GM23338 (cell line): ENCODE results near the gene MED16. TPM values are rescaled to one million over a fixed set of nuclear protein-coding genes. Genes with fewer than 3 reads are reported as not detected.
A peak's percentile ranks its signal among the peaks of the same experiment; 100 is the strongest.

ENCODE experiments used
- ATAC-seq: fragments of 200-7000 bp; cut with Tn5 transposase; 3 replicates; pipeline ENCODE4 v1.9.1; 2020
- DNase-seq: peaks from one replicate; pipeline ENCODE4 v3.0.0-alpha.2; 2015; ENCODE audit warnings: low spot score
- H2AFZ ChIP-seq: fragments of 200-600 bp; sonication (generic); 2 replicates; pipeline ENCODE4 v1.8.0; 2016; ENCODE audit warnings: antibody characterized with exemption, mild to moderate bottlenecking, moderate library complexity
- H3F3A ChIP-seq: fragments of 200-600 bp; sonication (generic); replicated peaks from 2 replicates; pipeline ENCODE4 v1.8.0; 2017; ENCODE audit warnings: antibody characterized with exemption, mixed run types, low read depth
- H3K27ac ChIP-seq: fragments of 200-600 bp; sonication (generic); 2 replicates; pipeline ENCODE4 v1.6.1; 2016; ENCODE audit warnings: low read depth
- H3K27me3 ChIP-seq: fragments of 200-600 bp; sonication (generic); 2 replicates; pipeline ENCODE4 v1.8.0; 2016; ENCODE audit warnings: mild to moderate bottlenecking, mixed run types, moderate library complexity; ENCODE audit not compliant: insufficient read depth
- H3K36me3 ChIP-seq: fragments of 200-600 bp; sonication (generic); 2 replicates; pipeline ENCODE4 v1.8.0; 2016; ENCODE audit warnings: mild to moderate bottlenecking; ENCODE audit not compliant: insufficient read depth
- H3K4me1 ChIP-seq: fragments of 200-600 bp; sonication (generic); 2 replicates; pipeline ENCODE4 v1.8.0; 2016; ENCODE audit warnings: mild to moderate bottlenecking, moderate library complexity; ENCODE audit not compliant: insufficient read depth
- H3K4me2 ChIP-seq: fragments of 200-600 bp; sonication (generic); 2 replicates; pipeline ENCODE4 v1.7.1; 2017; ENCODE audit warnings: mixed run types
- H3K4me3 ChIP-seq: fragments of 200-600 bp; sonication (generic); 2 replicates; pipeline ENCODE4 v1.6.1; 2016; ENCODE audit warnings: mixed run types
- H3K79me2 ChIP-seq: fragments of 200-600 bp; sonication (generic); replicated peaks from 2 replicates; pipeline ENCODE4 v1.8.0; 2017; ENCODE audit warnings: mild to moderate bottlenecking; ENCODE audit not compliant: insufficient read depth
- H3K9me2 ChIP-seq: fragments of 200-600 bp; sonication (generic); 2 replicates; pipeline ENCODE4 v1.8.0; 2017; ENCODE audit not compliant: insufficient read depth
- H4K20me1 ChIP-seq: fragments of 200-600 bp; sonication (generic); replicated peaks from 2 replicates; pipeline ENCODE4 v1.8.0; 2017; ENCODE audit warnings: mild to moderate bottlenecking; ENCODE audit not compliant: insufficient read depth
- H3K27ac Mint-ChIP-seq: 2 replicates; pipeline ENCODE4 v1.8.0; 2020; ENCODE audit warnings: inconsistent platforms, mild to moderate bottlenecking, moderate library complexity, mixed read lengths
- H3K27me3 Mint-ChIP-seq: 3 replicates; pipeline ENCODE4 v1.8.0; 2022; ENCODE audit warnings: low read depth, mild to moderate bottlenecking, moderate library complexity, mixed read lengths, inconsistent platforms; ENCODE audit not compliant: insufficient read depth, poor library complexity
- H3K36me3 Mint-ChIP-seq: 3 replicates; pipeline ENCODE4 v1.8.0; 2021; ENCODE audit warnings: low read depth, mild to moderate bottlenecking, inconsistent platforms, moderate library complexity, mixed read lengths
- H3K4me1 Mint-ChIP-seq: 3 replicates; pipeline ENCODE4 v1.8.0; 2020; ENCODE audit warnings: mild to moderate bottlenecking, inconsistent platforms, mixed read lengths
- H3K4me3 Mint-ChIP-seq: 3 replicates; pipeline ENCODE4 v1.8.0; 2021; ENCODE audit warnings: moderate library complexity, mild to moderate bottlenecking, inconsistent platforms, mixed read lengths
- H3K9me3 Mint-ChIP-seq: 3 replicates; pipeline ENCODE4 v1.8.0; 2020; ENCODE audit warnings: moderate library complexity, mild to moderate bottlenecking, inconsistent platforms, mixed read lengths
- CREB1 ChIP-seq: fragments of 250-450 bp; sonication (Bioruptor Pico); IDR thresholded peaks from 2 replicates; pipeline ENCODE4 v1.5.0; 2020; ENCODE audit warnings: low read depth, mild to moderate bottlenecking, moderate library complexity
- EZH2 ChIP-seq: fragments of 200-600 bp; sonication (generic); IDR thresholded peaks from one replicate; pipeline ENCODE4 v1.8.0; 2017; ENCODE audit warnings: antibody characterized with exemption, mild to moderate bottlenecking, low read depth; ENCODE audit not compliant: unreplicated experiment
- EZH2phosphoT487 ChIP-seq: fragments of 200-600 bp; sonication (generic); IDR thresholded peaks from one replicate; pipeline ENCODE4 v1.8.1; 2018; ENCODE audit warnings: antibody characterized with exemption; ENCODE audit not compliant: unreplicated experiment
- JUNB ChIP-seq: IDR thresholded peaks from one replicate; pipeline ENCODE4 v1.6.1; 2016; ENCODE audit warnings: antibody characterized with exemption; ENCODE audit not compliant: unreplicated experiment
- NANOG ChIP-seq: IDR thresholded peaks from 2 replicates; pipeline ENCODE4 v1.6.1; 2016; ENCODE audit warnings: antibody characterized with exemption, borderline replicate concordance
- POLR2AphosphoS5 ChIP-seq: IDR thresholded peaks from 2 replicates; pipeline ENCODE4 v1.6.1; 2016; ENCODE audit warnings: antibody characterized with exemption, low read depth
- STAT1 ChIP-seq: IDR thresholded peaks from one replicate; pipeline ENCODE4 v1.6.1; 2016; ENCODE audit warnings: antibody characterized with exemption; ENCODE audit not compliant: unreplicated experiment
- ZNF114 ChIP-seq: fragments of 250-450 bp; sonication (Bioruptor Pico); IDR thresholded peaks from 2 replicates; pipeline ENCODE4 v1.5.0; 2020; ENCODE audit warnings: mild to moderate bottlenecking, moderate library complexity
- ZNF331 ChIP-seq: fragments of 250-450 bp; sonication (Bioruptor Pico); IDR thresholded peaks from 2 replicates; pipeline ENCODE4 v1.5.0; 2020; ENCODE audit warnings: low read depth, mild to moderate bottlenecking, moderate library complexity
- polyA plus RNA-seq: library from polyadenylated mRNA; unstranded; fragments of >200 nt; fragmentation: Nextera tagmentation; extraction: Ambion mirVana; gene quantifications from 2 replicates; pipeline ENCODE4 v1.2.1, GENCODE V29; 2016
- total RNA-seq: library from RNA; depleted of rRNA; stranded (reverse); fragments of >200 nt; shearing (Covaris generic); gene quantifications from 2 replicates; pipeline ENCODE4 v1.2.3, GENCODE V29; 2014
- TF ChIP-seq, protein P1 (sequence below), 2 experiments: fragments of 200-600 bp in 1 of 2; sonication (generic) in 1 of 2; conservative IDR thresholded peaks; 2 replicates each; pipeline versions ENCODE4 v1.5.1 to v1.6.1; 2016 to 2017; ENCODE audit warnings: antibody characterized with exemption in 2 of 2, low read depth in 2 of 2, mild to moderate bottlenecking in 2 of 2, moderate library complexity in 1 of 2
- TF ChIP-seq, protein P2 (sequence below): IDR thresholded peaks from 2 replicates; pipeline ENCODE4 v1.6.1; 2016; ENCODE audit warnings: antibody characterized with exemption
- TF ChIP-seq, protein P3 (sequence below): IDR thresholded peaks from one replicate; pipeline ENCODE4 v1.6.1; 2018; ENCODE audit warnings: antibody characterized with exemption; ENCODE audit not compliant: unreplicated experiment

MED16 gene
- total and polyA plus RNA-seq, 2 experiments from 2014 or later = 52.7 to 73.6 TPM

DNA sequence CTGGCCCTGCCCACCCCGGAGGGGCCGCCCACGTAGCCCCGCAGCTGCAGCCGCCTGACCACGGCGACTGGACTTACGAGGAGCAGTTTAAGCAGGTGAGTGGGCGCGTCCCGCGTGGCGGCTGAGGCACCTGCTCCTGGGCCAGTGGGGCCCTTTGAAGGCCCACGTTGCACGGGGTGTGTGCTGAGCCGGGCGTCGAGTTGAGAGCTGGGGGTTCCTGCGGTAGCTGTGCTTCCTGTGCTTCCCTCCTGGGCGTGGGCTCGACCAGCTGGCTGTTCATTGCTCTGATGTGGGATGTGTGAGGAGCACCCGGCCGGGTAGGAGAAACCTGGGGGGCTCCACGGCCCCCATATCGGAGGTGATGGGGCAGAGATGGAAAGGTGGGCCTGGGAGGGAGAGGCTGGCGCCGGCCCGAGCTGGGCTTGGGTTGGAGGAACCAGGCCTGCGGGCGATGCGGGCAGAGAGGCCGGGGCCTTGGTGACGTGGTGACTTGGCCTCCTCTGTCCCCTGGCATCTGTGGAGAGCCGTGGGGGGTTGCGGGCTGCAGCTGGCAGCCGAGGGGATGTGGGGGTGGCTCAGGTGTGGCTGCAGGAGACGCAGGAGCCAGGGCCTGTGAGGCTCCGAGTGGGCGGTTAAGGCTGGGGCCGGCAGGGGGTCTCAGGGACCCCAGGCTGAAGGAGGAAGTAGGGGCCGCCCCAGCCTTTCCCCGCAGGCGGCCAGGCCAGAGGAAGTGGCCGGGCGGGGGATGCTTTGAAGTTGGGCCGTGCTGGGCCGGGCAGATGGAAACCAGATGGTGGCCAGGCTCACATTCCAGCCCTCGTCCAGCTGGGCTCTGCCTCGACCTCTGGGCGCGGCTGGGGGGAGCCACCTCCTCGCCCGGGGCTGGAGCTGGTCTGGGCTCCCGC is 39.9 kb upstream of the MED16 start:
- H3K4me1 ChIP-seq = peaks cover 17% of the 10 kb centered on the region
- no peak overlapping the region for H3K4me3 ChIP-seq
- peaks cover 8% of the 10 kb centered on the region for H4K20me1 ChIP-seq
- H3K36me3 ChIP-seq = no peaks in the 10 kb centered on the region; the same call in 1 of the 2 replicates
- Mint-ChIP-seq H3K4me3 (no peak overlapping the region), H3K36me3 (peaks cover 29% of the 10 kb centered on the region), H3K4me1 (peaks cover 13% of the 10 kb centered on the region; the same call in 1 of the 3 replicates), H3K9me3 (no peaks in the 10 kb centered on the region; the same call in 2 of the 3 replicates), H3K27ac (no peak overlapping the region), H3K27me3 (peaks cover 6% of the 10 kb centered on the region)
- peak overlapping the region; percentile 55 for H3K4me2 ChIP-seq
- H3K27ac ChIP-seq = peak overlapping the region; percentile 63
- peaks cover 10% of the 10 kb centered on the region; the same call in 1 of the 2 replicates for H3F3A ChIP-seq
- no peak overlapping the region for H2AFZ ChIP-seq
- H3K27me3 ChIP-seq = no peaks in the 10 kb centered on the region
- DNase-seq (peak; percentile 74), ATAC-seq (peak; percentile 71)
- no peaks in the 10 kb centered on the region for H3K9me2 ChIP-seq
- TF ChIP-seq POLR2AphosphoS5 = no peak
- H3K79me2 ChIP-seq = peaks cover 74% of the 10 kb centered on the region

DNA sequence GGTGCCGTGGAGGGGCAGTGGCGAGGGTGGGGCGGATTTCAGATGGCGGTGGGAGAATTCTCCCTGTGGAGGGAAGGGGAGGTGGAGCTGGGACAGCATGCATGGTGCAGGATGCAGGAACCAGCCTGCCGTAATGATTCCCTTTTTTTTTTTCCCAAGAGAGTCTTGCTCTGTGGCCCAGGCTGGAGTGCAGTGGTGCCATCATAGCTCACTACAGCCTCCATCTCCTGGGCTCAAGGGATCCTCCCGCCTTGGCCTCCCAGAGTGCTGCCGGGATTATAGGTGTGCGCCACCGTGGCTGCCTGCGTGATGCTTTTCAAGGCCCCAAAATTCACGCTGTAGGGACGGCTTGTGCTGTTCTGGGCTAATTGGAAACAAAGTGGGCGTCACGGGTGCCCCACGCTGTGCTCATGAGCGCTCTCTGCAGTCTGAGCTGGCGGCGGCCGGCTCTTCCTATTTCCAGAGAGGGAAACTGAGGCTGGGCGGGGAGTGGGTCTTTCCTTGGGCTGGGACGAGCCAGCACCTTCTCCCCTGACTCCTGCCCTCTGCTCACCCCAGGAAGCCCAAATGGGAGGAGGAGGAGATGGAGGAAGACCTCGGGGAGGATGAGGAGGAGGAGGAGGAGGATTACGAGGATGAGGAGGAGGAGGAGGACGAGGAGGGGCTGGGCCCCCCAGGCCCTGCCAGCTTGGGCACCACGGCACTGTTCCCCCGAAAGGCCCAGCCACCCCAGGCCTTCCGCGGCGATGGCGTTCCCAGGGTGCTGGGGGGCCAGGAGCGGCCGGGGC is 39.1 kb upstream of the MED16 start:
- no peak overlapping the region for H3K4me2 ChIP-seq
- Mint-ChIP-seq H3K9me3 (no peaks in the 10 kb centered on the region; the same call in 2 of the 3 replicates), H3K36me3 (peaks cover 25% of the 10 kb centered on the region; the same call in 2 of the 3 replicates)
- TF ChIP-seq STAT1 (no peak), EZH2 (no peak), EZH2phosphoT487 (no peak), ZNF114 (CRISPR knock-in tag) (no peak), CREB1 (CRISPR knock-in tag) (no peak), ZNF331 (no peak), POLR2AphosphoS5 (no peak), NANOG (no peak), JUNB (no peak)
- TF ChIP-seq, protein P1, sequence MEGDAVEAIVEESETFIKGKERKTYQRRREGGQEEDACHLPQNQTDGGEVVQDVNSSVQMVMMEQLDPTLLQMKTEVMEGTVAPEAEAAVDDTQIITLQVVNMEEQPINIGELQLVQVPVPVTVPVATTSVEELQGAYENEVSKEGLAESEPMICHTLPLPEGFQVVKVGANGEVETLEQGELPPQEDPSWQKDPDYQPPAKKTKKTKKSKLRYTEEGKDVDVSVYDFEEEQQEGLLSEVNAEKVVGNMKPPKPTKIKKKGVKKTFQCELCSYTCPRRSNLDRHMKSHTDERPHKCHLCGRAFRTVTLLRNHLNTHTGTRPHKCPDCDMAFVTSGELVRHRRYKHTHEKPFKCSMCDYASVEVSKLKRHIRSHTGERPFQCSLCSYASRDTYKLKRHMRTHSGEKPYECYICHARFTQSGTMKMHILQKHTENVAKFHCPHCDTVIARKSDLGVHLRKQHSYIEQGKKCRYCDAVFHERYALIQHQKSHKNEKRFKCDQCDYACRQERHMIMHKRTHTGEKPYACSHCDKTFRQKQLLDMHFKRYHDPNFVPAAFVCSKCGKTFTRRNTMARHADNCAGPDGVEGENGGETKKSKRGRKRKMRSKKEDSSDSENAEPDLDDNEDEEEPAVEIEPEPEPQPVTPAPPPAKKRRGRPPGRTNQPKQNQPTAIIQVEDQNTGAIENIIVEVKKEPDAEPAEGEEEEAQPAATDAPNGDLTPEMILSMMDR (conservative IDR thresholded peaks at IDR 0.05; ENCODE audit: low read depth in 2 of 2) = no peak
- TF ChIP-seq, protein P2, sequence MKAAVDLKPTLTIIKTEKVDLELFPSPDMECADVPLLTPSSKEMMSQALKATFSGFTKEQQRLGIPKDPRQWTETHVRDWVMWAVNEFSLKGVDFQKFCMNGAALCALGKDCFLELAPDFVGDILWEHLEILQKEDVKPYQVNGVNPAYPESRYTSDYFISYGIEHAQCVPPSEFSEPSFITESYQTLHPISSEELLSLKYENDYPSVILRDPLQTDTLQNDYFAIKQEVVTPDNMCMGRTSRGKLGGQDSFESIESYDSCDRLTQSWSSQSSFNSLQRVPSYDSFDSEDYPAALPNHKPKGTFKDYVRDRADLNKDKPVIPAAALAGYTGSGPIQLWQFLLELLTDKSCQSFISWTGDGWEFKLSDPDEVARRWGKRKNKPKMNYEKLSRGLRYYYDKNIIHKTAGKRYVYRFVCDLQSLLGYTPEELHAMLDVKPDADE = no peak
- TF ChIP-seq, protein P3, sequence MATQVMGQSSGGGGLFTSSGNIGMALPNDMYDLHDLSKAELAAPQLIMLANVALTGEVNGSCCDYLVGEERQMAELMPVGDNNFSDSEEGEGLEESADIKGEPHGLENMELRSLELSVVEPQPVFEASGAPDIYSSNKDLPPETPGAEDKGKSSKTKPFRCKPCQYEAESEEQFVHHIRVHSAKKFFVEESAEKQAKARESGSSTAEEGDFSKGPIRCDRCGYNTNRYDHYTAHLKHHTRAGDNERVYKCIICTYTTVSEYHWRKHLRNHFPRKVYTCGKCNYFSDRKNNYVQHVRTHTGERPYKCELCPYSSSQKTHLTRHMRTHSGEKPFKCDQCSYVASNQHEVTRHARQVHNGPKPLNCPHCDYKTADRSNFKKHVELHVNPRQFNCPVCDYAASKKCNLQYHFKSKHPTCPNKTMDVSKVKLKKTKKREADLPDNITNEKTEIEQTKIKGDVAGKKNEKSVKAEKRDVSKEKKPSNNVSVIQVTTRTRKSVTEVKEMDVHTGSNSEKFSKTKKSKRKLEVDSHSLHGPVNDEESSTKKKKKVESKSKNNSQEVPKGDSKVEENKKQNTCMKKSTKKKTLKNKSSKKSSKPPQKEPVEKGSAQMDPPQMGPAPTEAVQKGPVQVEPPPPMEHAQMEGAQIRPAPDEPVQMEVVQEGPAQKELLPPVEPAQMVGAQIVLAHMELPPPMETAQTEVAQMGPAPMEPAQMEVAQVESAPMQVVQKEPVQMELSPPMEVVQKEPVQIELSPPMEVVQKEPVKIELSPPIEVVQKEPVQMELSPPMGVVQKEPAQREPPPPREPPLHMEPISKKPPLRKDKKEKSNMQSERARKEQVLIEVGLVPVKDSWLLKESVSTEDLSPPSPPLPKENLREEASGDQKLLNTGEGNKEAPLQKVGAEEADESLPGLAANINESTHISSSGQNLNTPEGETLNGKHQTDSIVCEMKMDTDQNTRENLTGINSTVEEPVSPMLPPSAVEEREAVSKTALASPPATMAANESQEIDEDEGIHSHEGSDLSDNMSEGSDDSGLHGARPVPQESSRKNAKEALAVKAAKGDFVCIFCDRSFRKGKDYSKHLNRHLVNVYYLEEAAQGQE = no peak

More for the DNA sequence above, 39.1 kb upstream of the MED16 start:
- peaks cover 8% of the 10 kb centered on the region for H4K20me1 ChIP-seq
- Mint-ChIP-seq H3K4me1 (peaks cover 13% of the 10 kb centered on the region; the same call in 1 of the 3 replicates), H3K4me3 (no peak overlapping the region), H3K27me3 (peaks cover 6% of the 10 kb centered on the region), H3K27ac (no peak overlapping the region)
- peaks cover 10% of the 10 kb centered on the region; the same call in 1 of the 2 replicates for H3F3A ChIP-seq
- H3K4me1 ChIP-seq = peaks cover 20% of the 10 kb centered on the region
- H2AFZ ChIP-seq = no peak overlapping the region
- no peaks in the 10 kb centered on the region for H3K9me2 ChIP-seq
- DNase-seq = no peak
- ATAC-seq = no peak
- H3K79me2 ChIP-seq = peaks cover 72% of the 10 kb centered on the region
- H3K4me3 ChIP-seq = no peak overlapping the region
- H3K36me3 ChIP-seq = no peaks in the 10 kb centered on the region; the same call in 1 of the 2 replicates
- H3K27me3 ChIP-seq = no peaks in the 10 kb centered on the region
- no peak overlapping the region for H3K27ac ChIP-seq
